GM18511 (cell line): ENCODE data around the gene CTNNA3.

Experiments used
- ATAC-seq: cut with Tn5 transposase; IDR thresholded peaks from one replicate; pipeline ENCODE4 v1.9.1; 2021; ENCODE audit warnings: mild to moderate bottlenecking, moderate library complexity; ENCODE audit not compliant: unreplicated experiment

CTNNA3 gene

GRCh38 chr10:67045404-67045803 lies 650.6 kb downstream of the CTNNA3 start:
- no peak for ATAC-seq

- ATAC-seq, result no peak
Observed at GRCh38 chr10:67043041-67043440, 653.0 kb downstream of the CTNNA3 start.

- no peak for ATAC-seq
Observed at GRCh38 chr10:67036808-67037207, 659.2 kb downstream of the CTNNA3 start.

- no peak for ATAC-seq
Observed at GRCh38 chr10:67033878-67034277, 662.1 kb downstream of the CTNNA3 start.

- no peak for ATAC-seq
Observed at GRCh38 chr10:67022099-67022498, 673.9 kb downstream of the CTNNA3 start.

GRCh38 chr10:67017218-67017617 lies 678.8 kb downstream of the CTNNA3 start:
- no peak for ATAC-seq

GRCh38 chr10:67015225-67015624 lies 680.8 kb downstream of the CTNNA3 start:
- no peak for ATAC-seq

- no peak for ATAC-seq
Observed at GRCh38 chr10:67011981-67012380, 684.0 kb downstream of the CTNNA3 start.

GRCh38 chr10:67011480-67011879 lies 684.5 kb downstream of the CTNNA3 start:
- no peak for ATAC-seq

- no peak for ATAC-seq
Observed at GRCh38 chr10:67005981-67006380, 690.0 kb downstream of the CTNNA3 start.

GRCh38 chr10:67004690-67005089 lies 691.3 kb downstream of the CTNNA3 start:
- no peak for ATAC-seq

GRCh38 chr10:66999762-67000545 lies 696.0 kb downstream of the CTNNA3 start:
- no peak for ATAC-seq

- no peak for ATAC-seq
Observed at GRCh38 chr10:66996996-66997395, 699.0 kb downstream of the CTNNA3 start.

GRCh38 chr10:66990143-66990830 lies 705.7 kb downstream of the CTNNA3 start:
- ATAC-seq, result no peak

GRCh38 chr10:66983475-66983818 lies 712.5 kb downstream of the CTNNA3 start:
- no peak for ATAC-seq

GRCh38 chr10:66982792-66983474 lies 713.1 kb downstream of the CTNNA3 start:
- ATAC-seq, result no peak

- ATAC-seq, result no peak
Observed at GRCh38 chr10:66982053-66982420, 714.0 kb downstream of the CTNNA3 start.

GRCh38 chr10:66981361-66982052 lies 714.5 kb downstream of the CTNNA3 start:
- no peak for ATAC-seq

- no peak for ATAC-seq
Observed at GRCh38 chr10:66980246-66980815, 715.7 kb downstream of the CTNNA3 start.

GRCh38 chr10:66964946-66965345 lies 731.0 kb downstream of the CTNNA3 start:
- no peak for ATAC-seq

GRCh38 chr10:66958466-66958865 lies 737.5 kb downstream of the CTNNA3 start:
- ATAC-seq, result no peak
